ENCODE data around the gene KCNQ1OT1.

KCNQ1OT1 gene

GRCh38 chr11:2566223-2567025 lies 133.4 kb downstream of the KCNQ1OT1 start:
- DNase-seq, result peak; percentile 27

GRCh38 chr11:2565447-2566222 lies 134.2 kb downstream of the KCNQ1OT1 start:
- DNase-seq, result no peak

GRCh38 chr11:2564588-2565425 lies 135.0 kb downstream of the KCNQ1OT1 start:
- DNase-seq, result peak; percentile 19

GRCh38 chr11:2564008-2564530 lies 135.7 kb downstream of the KCNQ1OT1 start:
- DNase-seq, result no peak

- DNase-seq, result no peak
Observed at GRCh38 chr11:2563213-2564007, 136.4 kb downstream of the KCNQ1OT1 start.

GRCh38 chr11:2562890-2563212 lies 136.9 kb downstream of the KCNQ1OT1 start:
- DNase-seq, result no peak

GRCh38 chr11:2561696-2562581 lies 137.9 kb downstream of the KCNQ1OT1 start:
- DNase-seq, result peak; percentile 68

- DNase-seq, result peak; percentile 24
Observed at GRCh38 chr11:2559527-2560311, 140.1 kb downstream of the KCNQ1OT1 start.

- DNase-seq, result peak; percentile 23
Observed at GRCh38 chr11:2558861-2559526, 140.8 kb downstream of the KCNQ1OT1 start.

- peak; percentile 15 for DNase-seq
Observed at GRCh38 chr11:2558397-2558796, 141.4 kb downstream of the KCNQ1OT1 start.
